HFF-Myc (cell line): ENCODE data around the gene HSD3B1.

ENCODE experiments used
- DNase-seq: peaks from one replicate; pipeline ENCODE4 v3.0.0-alpha.2; 2011; ENCODE audit warnings: low read depth; ENCODE audit errors: extremely low read depth
- H3K4me3 ChIP-seq: replicated peaks from 2 replicates; pipeline ENCODE4 v1.5.1; 2011; ENCODE audit warnings: low read depth, mild to moderate bottlenecking, control low read depth, low read length
- CTCF ChIP-seq: IDR thresholded peaks from 2 replicates; pipeline ENCODE4 v1.5.1; 2012; ENCODE audit warnings: mild to moderate bottlenecking, low read depth, low read length, control low read depth; ENCODE audit errors: missing control alignments

HSD3B1 gene

DNA sequence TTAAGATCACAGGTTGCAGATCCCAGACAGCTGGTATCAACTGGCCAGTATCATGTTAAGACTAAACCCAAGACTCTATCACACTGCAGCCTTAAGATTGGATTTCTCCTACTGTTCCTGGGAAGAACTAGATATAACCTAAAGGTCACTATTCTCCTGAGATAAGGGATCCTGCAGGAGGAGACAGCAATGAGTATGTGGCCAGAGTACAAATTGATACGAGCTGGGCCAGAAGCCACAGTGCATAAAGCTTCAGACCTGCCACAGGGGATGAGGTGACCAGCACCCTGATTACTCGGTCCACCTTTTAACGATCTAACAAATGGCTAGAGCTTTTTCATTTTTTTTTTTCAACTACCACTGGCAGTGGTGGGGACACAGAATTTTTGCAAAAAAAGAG, 31.0 kb downstream of the HSD3B1 start:
- H3K4me3 ChIP-seq, result no peak overlapping the region
- no peak for DNase-seq
- no peak for TF ChIP-seq CTCF

- H3K4me3 ChIP-seq, result no peak overlapping the region
- no peak for DNase-seq
- TF ChIP-seq CTCF, result no peak
Observed at GRCh38 chr1:119539636-119540035, 32.6 kb downstream of the HSD3B1 start.

GRCh38 chr1:119541389-119541788, 34.4 kb downstream of the HSD3B1 start:
- DNase-seq, result no peak
- no peak for TF ChIP-seq CTCF
- H3K4me3 ChIP-seq, result no peak overlapping the region

GRCh38 chr1:119542492-119542946, 35.5 kb downstream of the HSD3B1 start:
- no peak for TF ChIP-seq CTCF
- DNase-seq, result no peak
- H3K4me3 ChIP-seq, result no peak overlapping the region

DNA sequence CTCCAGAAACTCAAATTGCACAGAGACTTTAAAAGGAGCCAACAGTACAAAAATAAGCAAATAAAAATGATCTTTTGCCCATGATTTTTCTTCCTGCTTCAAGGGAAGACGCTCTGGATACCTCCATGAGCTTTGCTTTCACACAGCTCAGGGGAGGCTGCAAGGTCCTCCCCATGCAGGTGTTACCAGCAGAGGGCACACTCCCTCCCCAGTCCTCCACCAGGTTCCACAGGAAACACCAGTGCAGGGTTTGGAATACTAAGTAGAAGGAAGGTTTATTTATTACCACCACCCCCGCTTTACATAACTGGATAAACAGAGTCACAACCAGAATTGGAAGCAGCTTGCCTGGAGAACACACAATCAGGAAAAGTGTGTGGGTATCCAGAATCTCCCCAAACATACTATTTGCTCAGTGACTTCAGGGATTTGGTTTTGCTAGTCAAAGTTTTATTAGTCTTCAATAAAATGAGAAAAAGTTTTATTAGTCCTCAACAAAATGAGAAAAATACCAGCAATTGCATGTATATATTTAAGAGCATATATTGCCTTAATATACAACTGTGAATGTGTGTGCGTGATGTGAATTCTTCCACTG, 37.3 kb downstream of the HSD3B1 start:
- no peak overlapping the region for H3K4me3 ChIP-seq
- peak; percentile 64 for TF ChIP-seq CTCF
- no peak for DNase-seq

DNA sequence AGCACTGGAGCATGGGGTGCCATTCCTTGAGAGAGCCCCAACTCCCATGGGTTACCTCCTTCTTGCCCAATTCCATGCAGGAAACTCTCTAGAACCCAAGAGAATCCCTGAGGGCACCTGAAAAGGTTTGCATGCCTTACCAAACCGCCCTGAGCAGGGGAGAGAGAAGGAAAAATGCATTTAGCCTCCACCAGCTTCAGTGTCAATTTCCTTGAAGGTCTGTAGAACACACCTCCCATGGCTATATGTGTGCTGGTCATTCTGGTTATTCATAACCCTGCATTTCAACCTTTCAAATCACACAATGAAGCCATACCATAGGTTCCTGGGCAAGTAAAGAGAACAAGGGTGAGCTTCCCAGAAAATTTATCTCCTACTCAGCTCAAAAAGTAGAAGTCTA, 39.6 kb downstream of the HSD3B1 start:
- TF ChIP-seq CTCF, result no peak
- H3K4me3 ChIP-seq, result no peak overlapping the region
- DNase-seq, result no peak

- no peak for DNase-seq
- H3K4me3 ChIP-seq, result no peak overlapping the region
- TF ChIP-seq CTCF, result no peak
Observed at GRCh38 chr1:119547306-119547705, 40.3 kb downstream of the HSD3B1 start.
